Right cardiac atrium (tissue), 5 donors: ENCODE results near the gene OSCAR. TPM values are rescaled to one million over a fixed set of nuclear protein-coding genes. Genes with fewer than 3 reads are reported as not detected.

Experiments
- ATAC-seq, 2 donors: fragments of 200-7000 bp; cut with Tn5 transposase; one replicate each; pipeline versions ENCODE4 v1.8.0 to v1.9.1; 2020; ENCODE audit warnings: moderate library complexity in 2 of 2, mild to moderate bottlenecking in 1 of 2
- DNase-seq, 3 donors: peaks; one replicate each; pipeline ENCODE4 v3.0.0-alpha.2; 2020
- H3K27ac ChIP-seq: one replicate; pipeline ENCODE4 v1.5.1; 2013; ENCODE audit warnings: mild to moderate bottlenecking, low read length, control low read depth, moderate library complexity
- H3K27me3 ChIP-seq: one replicate; pipeline ENCODE4 v1.6.1; 2013; ENCODE audit not compliant: control insufficient read depth, insufficient read depth
- H3K4me1 ChIP-seq: one replicate; pipeline ENCODE4 v1.6.1; 2013; ENCODE audit warnings: low read length; ENCODE audit not compliant: control insufficient read depth, insufficient read depth
- H3K4me3 ChIP-seq: one replicate; pipeline ENCODE4 v1.5.1; 2013; ENCODE audit warnings: low read length, control low read depth
- H3K9me3 ChIP-seq: one replicate; pipeline ENCODE4 v1.6.1; 2013; ENCODE audit warnings: low read length; ENCODE audit not compliant: control insufficient read depth
- WGBS: extraction: QIAGEN DNeasy Blood & Tissue Kit; methylation state at CpG from one replicate; pipeline ENCODE4 v1.1.7; 2013; 5-methylcytosine and 5-hydroxymethylcytosine counted together
- intact Hi-C, 4 donors: fragments of 100-400 bp; cut with DNase I; formaldehyde crosslinking; loops; one replicate each; pipeline versions ENCODE4 v1.11.0 to v1.14.0; 2022 to 2023
- polyA plus RNA-seq: library from polyadenylated mRNA; stranded (reverse); fragments of 200-250 nt; gene quantifications from one replicate; pipeline ENCODE4 v1.2.3, GENCODE V29; 2013
- total RNA-seq, 4 donors: library from RNA; stranded (reverse); fragmentation: NEBNext Ultra II Directional; extraction: Animal tissue kit (Norgen Biotek cat#: 25700); gene quantifications; one replicate each; pipeline ENCODE4 v1.2.1, GENCODE V29; 2021
- donor health status: healthy with polysubstance abuse.
- donor health status: DM: no; HTN: yes; CAD: no.
- donor health status: DM: no; HTN: no; CAD: no.
- donor health status: DM: no; HTN: yes; CAD: no; lungs with severe emphysema.
- donor health status: DM: yes; HTN: yes; CAD: no.

The OSCAR gene
- total and polyA plus RNA-seq, 5 donors, result 0.45 to 1.5 (median 0.96) TPM

DNA sequence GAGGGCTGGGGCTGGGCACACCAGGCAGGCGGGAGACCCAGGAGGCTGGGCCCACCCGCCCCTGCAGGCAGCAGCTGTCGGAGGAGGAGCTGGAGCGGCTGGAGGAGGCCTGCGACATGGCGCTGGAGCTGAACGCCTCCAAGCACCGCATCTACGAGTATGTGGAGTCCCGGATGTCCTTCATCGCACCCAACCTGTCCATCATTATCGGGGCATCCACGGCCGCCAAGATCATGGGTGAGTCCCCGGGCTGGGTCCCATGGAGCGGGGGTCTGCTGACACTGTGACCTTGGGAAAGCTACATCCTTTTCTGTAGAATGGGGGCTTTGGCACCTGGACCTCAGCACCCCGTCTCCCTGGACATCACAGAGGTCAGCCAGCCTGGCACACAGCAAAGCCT is 23.1 kb upstream of the OSCAR start:
- ATAC-seq (no peak), DNase-seq (peak in 1 of 3 donors; percentile 44)
- H3K4me3 ChIP-seq, result no peak overlapping the region
- H3K4me1 ChIP-seq, result no peaks in the 10 kb centered on the region
- intact Hi-C loops, result no loop called here
- no peak overlapping the region for H3K27ac ChIP-seq
- WGBS, result 95% methylated on average over 17 of the region's 17 CpGs
- no peaks in the 10 kb centered on the region for H3K27me3 ChIP-seq
- no peaks in the 10 kb centered on the region for H3K9me3 ChIP-seq

DNA sequence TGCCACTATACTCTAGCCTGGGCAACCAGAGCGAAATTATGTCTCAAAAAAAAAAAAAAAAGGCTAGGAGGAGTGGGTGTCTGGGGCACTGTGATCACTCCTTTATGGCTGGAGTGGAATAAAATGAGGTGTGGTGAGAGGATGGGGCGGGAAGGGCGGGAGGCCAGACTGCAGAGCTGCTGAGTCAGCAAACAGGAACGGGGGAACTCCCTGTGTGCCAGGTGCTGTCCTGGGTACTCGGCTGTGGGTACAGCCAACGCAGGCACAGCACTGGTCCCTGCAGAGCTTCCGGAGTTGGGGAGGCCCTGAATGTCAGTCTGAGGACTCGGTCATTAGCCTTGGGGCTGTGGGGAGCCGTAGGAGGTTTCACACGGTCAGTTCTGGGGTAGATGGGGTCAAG is 20.7 kb upstream of the OSCAR start:
- 96% methylated on average over 10 of the region's 10 CpGs for WGBS
- H3K27ac ChIP-seq, result no peak overlapping the region

DNA sequence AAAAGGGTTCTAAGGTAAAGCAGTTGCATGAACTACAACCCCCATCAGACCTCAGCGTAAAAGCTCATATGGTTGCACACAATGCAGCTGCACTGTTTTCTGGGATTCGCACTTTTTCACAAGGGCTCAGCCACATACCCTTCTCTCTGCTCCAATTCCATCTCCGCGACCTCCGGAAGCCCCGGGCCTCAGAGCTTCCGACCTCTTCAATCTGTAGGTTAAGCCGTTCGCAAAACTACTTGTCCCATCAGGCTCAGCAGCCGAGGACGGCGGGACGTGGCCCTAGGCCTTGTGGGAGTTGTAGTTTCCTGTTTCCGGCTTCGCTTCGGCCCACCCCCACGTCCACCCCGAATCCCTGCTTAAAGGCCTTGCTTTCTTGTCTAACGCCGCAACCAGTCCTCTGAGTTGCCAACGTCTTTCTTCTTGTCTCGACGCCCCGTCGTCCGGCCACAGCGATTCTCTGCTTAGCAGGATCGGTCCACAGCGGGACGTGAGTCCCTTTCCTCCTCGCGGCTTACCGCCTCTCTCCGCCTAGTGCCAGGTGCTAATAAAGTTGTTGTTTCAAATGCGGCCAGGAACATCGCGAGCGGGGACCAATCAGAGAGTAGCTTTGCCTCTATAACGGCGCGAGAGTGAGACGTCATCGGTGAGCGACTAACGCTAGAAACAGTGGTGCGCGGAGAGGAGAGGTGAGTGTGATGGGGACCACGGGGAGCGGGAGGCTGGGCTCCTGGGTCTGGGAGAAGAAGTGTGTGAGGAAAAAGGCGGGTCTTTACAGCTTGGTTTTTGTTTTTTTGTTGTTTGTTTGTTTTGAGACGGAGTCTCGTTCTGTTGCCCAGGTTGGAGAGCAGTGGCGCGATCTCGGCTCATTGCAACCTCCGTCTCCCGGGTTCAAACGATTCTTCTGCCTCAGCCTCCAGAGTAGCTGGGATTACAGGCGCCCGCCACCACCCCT is 14.8 kb upstream of the OSCAR start, which contains the start of the genes PRPF31 and TFPT:
Gene PRPF31, plus strand, starts transcription at position 646 of the 955 bp plus-strand sequence. CDS start 2,525 bp downstream, outside the sequence.
Gene TFPT, minus strand, starts transcription at position 549 of the 955 bp plus-strand sequence. Its CDS starts 388 bp downstream, at position 161.
- Histone ChIP-seq H3K27me3 (no peaks in the 10 kb centered on the region), H3K4me1 (peaks cover 6% of the 10 kb centered on the region), H3K4me3 (peak within 1 kb of the TSS; percentile 80), H3K9me3 (no peaks in the 10 kb centered on the region), H3K27ac (peak within 1 kb of the TSS; percentile 98)
- peak; percentile 97 to 99 (median 97) for DNase-seq
- ATAC-seq, result peak; percentile 95 to 96
- intact Hi-C loops, result no loop called here
- WGBS, result under 1% methylated on average over 60 of the region's 60 CpGs

More for the DNA sequence above, 20.7 kb upstream of the OSCAR start:
- DNase-seq (peak in 1 of 3 donors; percentile 49), ATAC-seq (no peak)
- no peaks in the 10 kb centered on the region for H3K9me3 ChIP-seq
- no peak overlapping the region for H3K4me3 ChIP-seq
- intact Hi-C loops, result no loop called here
- no peaks in the 10 kb centered on the region for H3K27me3 ChIP-seq
- no peaks in the 10 kb centered on the region for H3K4me1 ChIP-seq

DNA sequence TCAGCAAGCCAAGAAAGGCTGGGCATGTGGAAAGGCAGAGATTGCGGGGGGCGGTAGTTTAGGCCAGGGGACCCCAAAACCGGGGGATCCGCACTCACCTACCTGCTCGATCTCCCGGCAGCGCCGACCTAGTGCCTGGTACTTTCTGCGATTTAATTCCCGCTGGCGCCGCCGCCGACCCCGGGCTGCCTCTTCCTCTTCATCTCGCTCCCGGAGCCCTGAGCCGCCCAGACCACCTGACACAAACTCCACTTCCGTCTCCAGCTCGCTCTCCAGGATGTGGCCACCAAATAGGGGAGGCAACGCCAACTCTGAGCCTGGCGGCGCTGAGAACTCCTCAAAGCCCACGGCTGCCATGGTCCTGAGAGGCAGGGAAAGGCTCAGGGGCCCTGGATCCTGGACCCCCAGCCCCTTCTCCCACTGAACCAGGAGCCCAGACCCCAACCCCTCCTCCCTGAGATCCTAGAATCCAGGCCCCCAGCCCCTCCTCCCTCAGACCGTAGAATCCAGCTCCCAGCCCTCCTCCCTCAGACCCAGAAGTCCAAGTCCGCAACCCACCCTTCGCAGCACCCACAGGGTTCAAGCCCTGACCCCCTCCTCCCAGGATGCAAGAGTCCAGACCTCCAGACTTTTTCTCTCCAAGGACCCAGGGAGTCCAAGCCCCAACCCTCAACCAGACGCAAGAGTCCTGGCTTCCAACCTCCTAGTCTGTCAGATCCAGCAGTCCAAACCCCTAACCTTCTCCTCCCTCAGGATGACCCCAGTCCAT is 13.9 kb upstream of the OSCAR start:
- WGBS, result 17% methylated on average over 28 of the region's 28 CpGs
- peak; percentile 22 to 52 for ATAC-seq
- Histone ChIP-seq H3K4me3 (peak overlapping the region; percentile 80), H3K27me3 (no peaks in the 10 kb centered on the region), H3K4me1 (peaks cover 6% of the 10 kb centered on the region), H3K9me3 (no peaks in the 10 kb centered on the region), H3K27ac (no peak overlapping the region)
- intact Hi-C loops, result no loop called here
- DNase-seq, result peak in 2 of 3 donors; percentile 67 to 75

DNA sequence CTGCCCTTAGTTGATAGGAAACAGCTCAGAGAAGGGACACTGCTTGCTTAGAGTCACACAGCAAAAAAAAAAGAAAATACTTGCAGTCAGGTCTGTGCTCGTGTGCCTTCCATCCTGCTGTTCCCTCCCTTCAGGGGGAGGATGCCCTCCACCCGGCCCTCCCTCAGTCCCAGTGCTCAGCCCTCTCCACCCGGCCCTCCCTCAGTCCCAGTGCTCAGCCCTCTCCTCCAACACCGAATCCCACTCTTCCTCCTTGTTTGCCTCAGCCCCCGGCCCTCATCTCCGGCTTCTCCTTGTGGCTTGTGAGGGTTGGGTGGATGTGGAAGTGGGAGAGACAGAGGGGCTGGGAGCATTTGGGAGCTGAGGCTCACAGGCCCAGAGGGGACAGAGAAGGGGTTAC is 9.0 kb upstream of the OSCAR start:
- ATAC-seq, result no peak
- Histone ChIP-seq H3K27me3 (no peaks in the 10 kb centered on the region), H3K27ac (no peak overlapping the region), H3K4me1 (peaks cover 4% of the 10 kb centered on the region), H3K4me3 (no peak overlapping the region), H3K9me3 (no peaks in the 10 kb centered on the region)
- intact Hi-C loops, result no loop called here
- 72% methylated on average over 6 of the region's 6 CpGs for WGBS
- DNase-seq, result no peak

DNA sequence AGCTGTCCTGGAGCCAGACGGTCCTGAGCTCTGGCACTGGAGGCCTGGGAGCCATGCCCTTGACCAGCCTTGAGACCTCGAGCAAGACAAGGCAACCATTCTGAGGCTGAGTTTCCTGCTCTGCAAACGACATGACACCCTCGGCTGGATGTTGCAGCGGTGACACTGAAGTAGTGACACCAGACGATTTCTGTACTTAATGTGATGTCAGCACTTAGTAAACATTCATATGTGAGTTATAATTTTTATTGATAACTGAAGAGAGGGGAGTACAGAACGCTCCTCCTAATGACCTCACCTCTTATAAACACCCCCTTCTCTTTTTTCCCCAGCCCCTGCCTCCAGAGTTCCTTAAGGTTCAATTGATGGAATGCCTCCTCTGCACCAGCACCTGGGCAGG is 7.9 kb upstream of the OSCAR start:
- 75% methylated on average over 7 of the region's 7 CpGs for WGBS
- ATAC-seq, result no peak
- intact Hi-C loops, result no loop called here

DNA sequence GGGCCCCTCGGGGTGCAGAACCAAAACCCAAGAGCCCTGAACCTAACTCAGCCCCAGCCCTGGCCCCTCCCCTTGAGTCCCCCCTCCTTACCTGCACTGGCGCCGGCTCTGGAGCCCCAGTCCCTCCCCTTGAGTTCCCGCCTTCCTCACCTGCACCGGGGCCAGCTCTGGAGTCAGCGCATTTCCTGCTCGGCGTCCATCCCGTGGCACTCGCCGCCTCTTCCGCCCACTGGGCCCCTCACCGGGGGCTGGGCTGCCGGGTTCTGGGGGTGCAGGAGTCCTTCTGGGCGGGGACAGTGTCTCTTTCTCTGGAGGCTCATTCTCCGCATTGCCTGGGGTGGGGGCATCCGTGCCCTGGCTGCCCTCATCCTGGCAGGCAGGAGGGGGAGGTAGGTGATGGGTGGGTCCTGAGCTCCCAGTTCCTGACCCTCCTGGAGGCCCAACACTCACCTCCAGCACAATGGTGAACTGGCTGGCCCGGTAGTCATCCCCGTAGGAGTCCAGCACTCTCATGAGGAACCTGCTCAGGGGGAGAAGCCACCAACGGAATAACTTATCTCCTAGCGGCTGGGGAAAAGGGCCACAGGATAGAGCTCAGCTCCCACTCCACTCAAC is 7.4 kb upstream of the OSCAR start:
- ATAC-seq (no peak), DNase-seq (no peak)
- intact Hi-C loops, result no loop called here
- Histone ChIP-seq H3K4me3 (no peak overlapping the region), H3K27me3 (no peaks in the 10 kb centered on the region), H3K9me3 (no peaks in the 10 kb centered on the region), H3K27ac (no peak overlapping the region), H3K4me1 (no peaks in the 10 kb centered on the region)
- WGBS, result 77% methylated on average over 21 of the region's 21 CpGs

More for the DNA sequence above, 7.9 kb upstream of the OSCAR start:
- Histone ChIP-seq H3K9me3 (no peaks in the 10 kb centered on the region), H3K27me3 (no peaks in the 10 kb centered on the region), H3K4me3 (no peak overlapping the region), H3K4me1 (no peaks in the 10 kb centered on the region), H3K27ac (no peak overlapping the region)
- no peak for DNase-seq

DNA sequence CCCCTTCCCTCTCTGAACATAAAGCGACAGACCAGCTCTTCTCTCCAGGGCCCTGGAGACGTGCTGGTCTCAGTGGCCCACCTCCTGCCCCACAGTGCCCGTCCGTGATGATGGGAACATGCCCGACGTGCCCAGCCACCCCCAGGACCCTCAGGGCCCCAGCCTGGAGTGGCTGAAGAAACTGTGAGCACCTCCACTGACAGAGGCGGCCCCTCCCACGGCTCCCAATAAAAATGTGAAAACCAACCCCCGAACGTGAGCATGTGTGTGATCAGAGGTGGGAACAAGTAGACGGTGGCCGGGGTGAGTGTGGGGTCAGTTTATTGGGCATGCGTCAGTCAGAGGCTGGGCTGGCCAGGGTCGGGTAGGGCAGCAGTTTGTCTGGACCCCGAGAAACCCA is 6.1 kb upstream of the OSCAR start:
- WGBS, result 72% methylated on average over 15 of the region's 15 CpGs
- no peak for ATAC-seq
- no peak for DNase-seq
- Histone ChIP-seq H3K4me1 (no peaks in the 10 kb centered on the region), H3K9me3 (no peaks in the 10 kb centered on the region), H3K27me3 (no peaks in the 10 kb centered on the region), H3K27ac (no peak overlapping the region), H3K4me3 (no peak overlapping the region)
- intact Hi-C loops, result no loop called here

DNA sequence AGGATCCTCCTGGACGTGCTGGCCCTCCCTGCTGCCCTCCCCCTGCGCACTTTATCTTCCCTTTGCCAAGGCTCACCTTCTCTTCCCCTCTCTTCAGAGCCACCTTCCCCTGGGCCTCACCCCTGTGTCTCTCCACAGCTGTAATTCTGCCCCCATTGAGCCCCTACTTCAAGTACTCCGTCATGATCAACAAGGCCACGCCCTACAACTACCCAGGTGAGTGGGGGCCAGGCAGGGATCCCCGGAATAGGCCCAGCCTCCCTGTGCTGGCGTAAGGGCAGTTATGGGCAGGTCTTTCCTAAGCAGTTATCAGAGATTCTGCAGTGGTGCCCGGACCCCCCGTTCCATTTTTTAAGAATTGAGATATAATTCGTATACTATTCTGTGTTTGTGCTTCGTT is 5.2 kb upstream of the OSCAR start:
- no peak overlapping the region for H3K4me3 ChIP-seq
- no peaks in the 10 kb centered on the region for H3K4me1 ChIP-seq
- DNase-seq (no peak), ATAC-seq (no peak)
- intact Hi-C loops, result no loop called here
- 92% methylated on average over 10 of the region's 10 CpGs for WGBS
- H3K9me3 ChIP-seq, result no peaks in the 10 kb centered on the region
- no peaks in the 10 kb centered on the region for H3K27me3 ChIP-seq
- H3K27ac ChIP-seq, result no peak overlapping the region

DNA sequence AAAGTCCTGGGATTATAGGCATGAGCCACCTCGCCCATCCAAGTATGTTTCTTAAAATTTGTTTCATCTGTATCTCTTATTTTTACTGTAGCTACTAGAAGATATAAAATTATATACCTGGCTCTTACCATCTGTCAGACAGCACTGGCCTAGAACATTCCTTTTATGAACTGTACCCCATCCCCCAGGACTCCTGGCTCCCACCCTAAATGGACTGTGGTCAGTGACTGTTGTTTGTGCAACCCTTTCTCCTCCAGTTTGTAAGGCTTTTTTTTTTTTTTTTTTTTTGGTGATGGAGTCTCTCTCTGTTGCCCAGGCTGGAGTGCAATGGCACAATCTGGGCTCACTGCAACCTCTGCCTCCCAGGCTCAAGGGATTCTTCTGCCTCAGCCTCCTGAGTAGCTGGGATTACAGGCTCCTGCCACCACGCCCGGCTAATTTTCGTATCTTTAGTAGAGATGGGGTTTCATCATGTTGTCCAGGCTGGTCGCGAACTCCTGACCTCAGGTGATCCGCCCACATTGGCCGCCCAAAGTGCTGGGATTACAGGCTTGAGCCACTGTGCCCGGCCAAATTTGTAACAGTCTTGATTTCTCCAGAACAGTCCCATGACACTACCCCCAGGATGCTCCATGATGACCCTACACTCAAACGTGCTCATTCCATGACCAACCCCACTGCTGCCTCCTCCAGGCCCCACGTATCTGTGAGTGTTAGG is 4.6 kb upstream of the OSCAR start:
- no peak for ATAC-seq
- H3K4me3 ChIP-seq, result no peak overlapping the region
- no peaks in the 10 kb centered on the region for H3K4me1 ChIP-seq
- no peak for DNase-seq
- no peaks in the 10 kb centered on the region for H3K27me3 ChIP-seq
- H3K27ac ChIP-seq, result no peak overlapping the region
- H3K9me3 ChIP-seq, result no peaks in the 10 kb centered on the region
- 90% methylated on average over 11 of the region's 11 CpGs for WGBS
- intact Hi-C loops, result no loop called here
